ENCODE measurements around the gene NMT1. TPM values are rescaled to one million over a fixed set of nuclear protein-coding genes. Genes with fewer than 3 reads are reported as not detected.

NMT1 gene
- total and polyA plus RNA-seq, 2 experiments from 2014 or later = 95.6 to 298 TPM

DNA sequence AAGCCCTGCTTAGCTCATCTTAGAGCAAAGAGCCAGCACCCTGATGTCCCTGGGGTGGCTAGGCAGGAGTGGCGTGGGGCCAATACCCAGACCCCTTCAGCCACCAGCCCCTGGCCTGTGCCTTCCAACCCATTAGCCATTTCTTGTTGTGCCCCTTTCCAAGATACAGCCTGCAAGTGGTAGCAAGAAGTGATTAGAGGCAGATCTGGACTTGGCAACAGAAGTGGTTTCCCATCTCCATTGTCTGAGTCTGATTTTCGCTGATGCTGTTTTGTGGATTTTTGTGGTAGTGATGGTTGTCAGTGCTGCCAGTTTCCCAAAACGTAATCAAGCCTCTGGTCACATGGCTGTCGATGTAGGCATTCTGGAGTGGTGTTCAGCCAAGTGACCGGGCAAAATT is 45.5 kb downstream of the NMT1 start (continued):
- no peak for TF ChIP-seq CREB1 (CRISPR knock-in tag; IDR thresholded peaks at IDR 0.05; ENCODE audit: low read depth)
- TF ChIP-seq STAT1 (IDR thresholded peaks at IDR 0.05; ENCODE audit: unreplicated experiment) = no peak
- TF ChIP-seq EZH2phosphoT487 (IDR thresholded peaks at IDR 0.05; ENCODE audit: unreplicated experiment) = no peak
- no peak for TF ChIP-seq ZNF114 (CRISPR knock-in tag; IDR thresholded peaks at IDR 0.05)
- TF ChIP-seq JUNB (IDR thresholded peaks at IDR 0.05; ENCODE audit: unreplicated experiment) = no peak

DNA sequence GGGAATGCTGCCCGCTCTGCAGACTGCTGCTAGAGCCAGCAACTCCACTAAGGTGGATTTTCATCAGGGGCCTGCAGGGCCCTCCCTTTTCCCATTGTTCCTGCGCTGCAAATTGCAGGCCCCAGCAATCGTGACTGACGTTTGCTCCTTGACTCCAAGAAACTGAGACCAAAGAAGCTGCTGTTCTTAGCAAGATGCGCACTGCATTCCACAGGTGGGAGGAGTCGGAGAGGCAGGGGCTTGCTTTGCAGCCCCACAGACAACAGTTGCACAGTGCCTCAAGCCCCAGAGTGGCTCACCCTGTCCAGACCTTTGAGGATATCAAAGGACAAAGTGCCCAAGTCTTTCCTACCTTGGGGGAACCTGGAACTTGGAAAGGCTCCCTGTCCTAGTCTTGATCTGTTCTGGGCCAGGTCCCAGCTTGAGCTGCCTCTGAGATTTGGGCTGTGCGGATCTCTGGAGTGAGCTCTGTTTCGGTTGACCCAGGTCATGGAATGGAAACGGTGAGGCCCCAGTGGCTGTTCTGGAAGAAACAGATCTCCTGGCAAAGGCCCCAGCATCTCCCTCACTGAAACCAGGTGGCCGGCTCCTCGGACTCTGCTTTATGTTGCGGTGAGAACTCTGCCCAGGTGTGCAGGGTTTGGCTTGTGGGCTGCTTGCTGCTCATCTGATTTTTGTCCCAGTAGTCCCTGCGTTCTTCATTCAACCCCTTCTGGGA is 46.3 kb downstream of the NMT1 start:
- ATAC-seq = no peak
- Histone ChIP-seq H3K79me2 (replicated peaks; ENCODE audit: insufficient read depth) (no peaks in the 10 kb centered on the region), H4K20me1 (replicated peaks; ENCODE audit: insufficient read depth) (peaks cover 9% of the 10 kb centered on the region), H3K9me2 (ENCODE audit: insufficient read depth) (no peaks in the 10 kb centered on the region), H3F3A (replicated peaks; ENCODE audit: low read depth) (peaks cover 2% of the 10 kb centered on the region; the same call in 1 of the 2 replicates), H3K27me3 (ENCODE audit: insufficient read depth) (no peaks in the 10 kb centered on the region), H3K4me1 (ENCODE audit: insufficient read depth) (no peaks in the 10 kb centered on the region), H3K4me2 (no peak overlapping the region), H2AFZ (no peak overlapping the region), H3K27ac (ENCODE audit: low read depth) (no peak overlapping the region), H3K36me3 (ENCODE audit: insufficient read depth) (peaks cover 27% of the 10 kb centered on the region; the same call in 1 of the 2 replicates), H3K4me3 (no peak overlapping the region)
- Mint-ChIP-seq H3K4me1 (0 out of 3 replicates have a peak, but pooled peaks cover 3% of the 10 kb centered on the region), H3K27ac (no peak overlapping the region), H3K27me3 (ENCODE audit: insufficient read depth, low read depth, poor library complexity) (peaks cover 19% of the 10 kb centered on the region), H3K4me3 (no peak overlapping the region), H3K36me3 (ENCODE audit: low read depth) (peaks cover 63% of the 10 kb centered on the region), H3K9me3 (no peaks in the 10 kb centered on the region)
- DNase-seq (ENCODE audit: low spot score) = no peak
- TF ChIP-seq, protein P1, sequence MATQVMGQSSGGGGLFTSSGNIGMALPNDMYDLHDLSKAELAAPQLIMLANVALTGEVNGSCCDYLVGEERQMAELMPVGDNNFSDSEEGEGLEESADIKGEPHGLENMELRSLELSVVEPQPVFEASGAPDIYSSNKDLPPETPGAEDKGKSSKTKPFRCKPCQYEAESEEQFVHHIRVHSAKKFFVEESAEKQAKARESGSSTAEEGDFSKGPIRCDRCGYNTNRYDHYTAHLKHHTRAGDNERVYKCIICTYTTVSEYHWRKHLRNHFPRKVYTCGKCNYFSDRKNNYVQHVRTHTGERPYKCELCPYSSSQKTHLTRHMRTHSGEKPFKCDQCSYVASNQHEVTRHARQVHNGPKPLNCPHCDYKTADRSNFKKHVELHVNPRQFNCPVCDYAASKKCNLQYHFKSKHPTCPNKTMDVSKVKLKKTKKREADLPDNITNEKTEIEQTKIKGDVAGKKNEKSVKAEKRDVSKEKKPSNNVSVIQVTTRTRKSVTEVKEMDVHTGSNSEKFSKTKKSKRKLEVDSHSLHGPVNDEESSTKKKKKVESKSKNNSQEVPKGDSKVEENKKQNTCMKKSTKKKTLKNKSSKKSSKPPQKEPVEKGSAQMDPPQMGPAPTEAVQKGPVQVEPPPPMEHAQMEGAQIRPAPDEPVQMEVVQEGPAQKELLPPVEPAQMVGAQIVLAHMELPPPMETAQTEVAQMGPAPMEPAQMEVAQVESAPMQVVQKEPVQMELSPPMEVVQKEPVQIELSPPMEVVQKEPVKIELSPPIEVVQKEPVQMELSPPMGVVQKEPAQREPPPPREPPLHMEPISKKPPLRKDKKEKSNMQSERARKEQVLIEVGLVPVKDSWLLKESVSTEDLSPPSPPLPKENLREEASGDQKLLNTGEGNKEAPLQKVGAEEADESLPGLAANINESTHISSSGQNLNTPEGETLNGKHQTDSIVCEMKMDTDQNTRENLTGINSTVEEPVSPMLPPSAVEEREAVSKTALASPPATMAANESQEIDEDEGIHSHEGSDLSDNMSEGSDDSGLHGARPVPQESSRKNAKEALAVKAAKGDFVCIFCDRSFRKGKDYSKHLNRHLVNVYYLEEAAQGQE (IDR thresholded peaks at IDR 0.05; ENCODE audit: unreplicated experiment) = no peak
- TF ChIP-seq, protein P2, sequence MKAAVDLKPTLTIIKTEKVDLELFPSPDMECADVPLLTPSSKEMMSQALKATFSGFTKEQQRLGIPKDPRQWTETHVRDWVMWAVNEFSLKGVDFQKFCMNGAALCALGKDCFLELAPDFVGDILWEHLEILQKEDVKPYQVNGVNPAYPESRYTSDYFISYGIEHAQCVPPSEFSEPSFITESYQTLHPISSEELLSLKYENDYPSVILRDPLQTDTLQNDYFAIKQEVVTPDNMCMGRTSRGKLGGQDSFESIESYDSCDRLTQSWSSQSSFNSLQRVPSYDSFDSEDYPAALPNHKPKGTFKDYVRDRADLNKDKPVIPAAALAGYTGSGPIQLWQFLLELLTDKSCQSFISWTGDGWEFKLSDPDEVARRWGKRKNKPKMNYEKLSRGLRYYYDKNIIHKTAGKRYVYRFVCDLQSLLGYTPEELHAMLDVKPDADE (IDR thresholded peaks at IDR 0.05) = no peak
- TF ChIP-seq POLR2AphosphoS5 (IDR thresholded peaks at IDR 0.05; ENCODE audit: low read depth) (no peak), EZH2 (IDR thresholded peaks at IDR 0.05; ENCODE audit: low read depth, unreplicated experiment) (no peak), ZNF331 (CRISPR knock-in tag; IDR thresholded peaks at IDR 0.05; ENCODE audit: low read depth) (no peak), EZH2phosphoT487 (IDR thresholded peaks at IDR 0.05; ENCODE audit: unreplicated experiment) (no peak), STAT1 (IDR thresholded peaks at IDR 0.05; ENCODE audit: unreplicated experiment) (no peak), JUNB (IDR thresholded peaks at IDR 0.05; ENCODE audit: unreplicated experiment) (no peak), ZNF114 (CRISPR knock-in tag; IDR thresholded peaks at IDR 0.05) (no peak), CREB1 (CRISPR knock-in tag; IDR thresholded peaks at IDR 0.05; ENCODE audit: low read depth) (no peak)
- TF ChIP-seq, protein P3, sequence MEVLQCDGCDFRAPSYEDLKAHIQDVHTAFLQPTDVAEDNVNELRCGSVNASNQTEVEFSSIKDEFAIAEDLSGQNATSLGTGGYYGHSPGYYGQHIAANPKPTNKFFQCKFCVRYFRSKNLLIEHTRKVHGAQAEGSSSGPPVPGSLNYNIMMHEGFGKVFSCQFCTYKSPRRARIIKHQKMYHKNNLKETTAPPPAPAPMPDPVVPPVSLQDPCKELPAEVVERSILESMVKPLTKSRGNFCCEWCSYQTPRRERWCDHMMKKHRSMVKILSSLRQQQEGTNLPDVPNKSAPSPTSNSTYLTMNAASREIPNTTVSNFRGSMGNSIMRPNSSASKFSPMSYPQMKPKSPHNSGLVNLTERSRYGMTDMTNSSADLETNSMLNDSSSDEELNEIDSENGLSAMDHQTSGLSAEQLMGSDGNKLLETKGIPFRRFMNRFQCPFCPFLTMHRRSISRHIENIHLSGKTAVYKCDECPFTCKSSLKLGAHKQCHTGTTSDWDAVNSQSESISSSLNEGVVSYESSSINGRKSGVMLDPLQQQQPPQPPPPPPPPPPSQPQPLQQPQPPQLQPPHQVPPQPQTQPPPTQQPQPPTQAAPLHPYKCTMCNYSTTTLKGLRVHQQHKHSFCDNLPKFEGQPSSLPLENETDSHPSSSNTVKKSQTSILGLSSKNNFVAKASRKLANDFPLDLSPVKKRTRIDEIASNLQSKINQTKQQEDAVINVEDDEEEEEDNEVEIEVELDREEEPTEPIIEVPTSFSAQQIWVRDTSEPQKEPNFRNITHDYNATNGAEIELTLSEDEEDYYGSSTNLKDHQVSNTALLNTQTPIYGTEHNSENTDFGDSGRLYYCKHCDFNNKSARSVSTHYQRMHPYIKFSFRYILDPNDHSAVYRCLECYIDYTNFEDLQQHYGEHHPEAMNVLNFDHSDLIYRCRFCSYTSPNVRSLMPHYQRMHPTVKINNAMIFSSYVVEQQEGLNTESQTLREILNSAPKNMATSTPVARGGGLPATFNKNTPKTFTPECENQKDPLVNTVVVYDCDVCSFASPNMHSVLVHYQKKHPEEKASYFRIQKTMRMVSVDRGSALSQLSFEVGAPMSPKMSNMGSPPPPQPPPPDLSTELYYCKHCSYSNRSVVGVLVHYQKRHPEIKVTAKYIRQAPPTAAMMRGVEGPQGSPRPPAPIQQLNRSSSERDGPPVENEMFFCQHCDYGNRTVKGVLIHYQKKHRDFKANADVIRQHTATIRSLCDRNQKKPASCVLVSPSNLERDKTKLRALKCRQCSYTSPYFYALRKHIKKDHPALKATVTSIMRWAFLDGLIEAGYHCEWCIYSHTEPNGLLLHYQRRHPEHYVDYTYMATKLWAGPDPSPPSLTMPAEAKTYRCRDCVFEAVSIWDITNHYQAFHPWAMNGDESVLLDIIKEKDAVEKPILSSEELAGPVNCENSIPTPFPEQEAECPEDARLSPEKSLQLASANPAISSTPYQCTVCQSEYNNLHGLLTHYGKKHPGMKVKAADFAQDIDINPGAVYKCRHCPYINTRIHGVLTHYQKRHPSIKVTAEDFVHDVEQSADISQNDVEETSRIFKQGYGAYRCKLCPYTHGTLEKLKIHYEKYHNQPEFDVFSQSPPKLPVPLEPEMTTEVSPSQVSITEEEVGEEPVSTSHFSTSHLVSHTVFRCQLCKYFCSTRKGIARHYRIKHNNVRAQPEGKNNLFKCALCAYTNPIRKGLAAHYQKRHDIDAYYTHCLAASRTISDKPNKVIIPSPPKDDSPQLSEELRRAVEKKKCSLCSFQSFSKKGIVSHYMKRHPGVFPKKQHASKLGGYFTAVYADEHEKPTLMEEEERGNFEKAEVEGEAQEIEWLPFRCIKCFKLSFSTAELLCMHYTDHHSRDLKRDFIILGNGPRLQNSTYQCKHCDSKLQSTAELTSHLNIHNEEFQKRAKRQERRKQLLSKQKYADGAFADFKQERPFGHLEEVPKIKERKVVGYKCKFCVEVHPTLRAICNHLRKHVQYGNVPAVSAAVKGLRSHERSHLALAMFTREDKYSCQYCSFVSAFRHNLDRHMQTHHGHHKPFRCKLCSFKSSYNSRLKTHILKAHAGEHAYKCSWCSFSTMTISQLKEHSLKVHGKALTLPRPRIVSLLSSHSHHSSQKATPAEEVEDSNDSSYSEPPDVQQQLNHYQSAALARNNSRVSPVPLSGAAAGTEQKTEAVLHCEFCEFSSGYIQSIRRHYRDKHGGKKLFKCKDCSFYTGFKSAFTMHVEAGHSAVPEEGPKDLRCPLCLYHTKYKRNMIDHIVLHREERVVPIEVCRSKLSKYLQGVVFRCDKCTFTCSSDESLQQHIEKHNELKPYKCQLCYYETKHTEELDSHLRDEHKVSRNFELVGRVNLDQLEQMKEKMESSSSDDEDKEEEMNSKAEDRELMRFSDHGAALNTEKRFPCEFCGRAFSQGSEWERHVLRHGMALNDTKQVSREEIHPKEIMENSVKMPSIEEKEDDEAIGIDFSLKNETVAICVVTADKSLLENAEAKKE (CRISPR knock-in tag; IDR thresholded peaks at IDR 0.05) = no peak
